ENCODE data around the gene SBNO2.

Gene SBNO2

GRCh38 chr19:1156830-1157615, 17.0 kb downstream of the SBNO2 start:
- Histone ChIP-seq H3K27me3 (ENCODE audit: insufficient read depth, low read depth) (no peaks in the 10 kb centered on the region), H2AFZ (ENCODE audit: low read depth) (no peak overlapping the region), H3K36me3 (ENCODE audit: insufficient read depth) (no peaks in the 10 kb centered on the region), H3K79me2 (ENCODE audit: insufficient read depth, low read depth) (no peaks in the 10 kb centered on the region), H3K4me2 (no peak overlapping the region), H3K4me1 (ENCODE audit: low read depth, poor library complexity, severe bottlenecking) (no peaks in the 10 kb centered on the region), H3K4me3 (IDR thresholded peaks at IDR 0.05; ENCODE audit: insufficient read depth, low read depth, low read length) (no peak overlapping the region), H3K27ac (no peak overlapping the region), H3K9ac (no peak overlapping the region), H4K20me1 (ENCODE audit: insufficient read depth) (no peaks in the 10 kb centered on the region)
- TF ChIP-seq CTCF (conservative IDR thresholded peaks at IDR 0.05; ENCODE audit: low read depth, low read length), result no peak

- Histone ChIP-seq H3K79me2 (ENCODE audit: insufficient read depth, low read depth) (no peaks in the 10 kb centered on the region), H4K20me1 (ENCODE audit: insufficient read depth) (no peaks in the 10 kb centered on the region), H3K27ac (no peak overlapping the region), H3K4me1 (ENCODE audit: low read depth, poor library complexity, severe bottlenecking) (no peaks in the 10 kb centered on the region), H3K36me3 (ENCODE audit: insufficient read depth) (no peaks in the 10 kb centered on the region), H3K4me3 (IDR thresholded peaks at IDR 0.05; ENCODE audit: insufficient read depth, low read depth, low read length) (no peak overlapping the region), H2AFZ (ENCODE audit: low read depth) (no peak overlapping the region), H3K9ac (no peak overlapping the region), H3K27me3 (ENCODE audit: insufficient read depth, low read depth) (no peaks in the 10 kb centered on the region), H3K4me2 (no peak overlapping the region)
- TF ChIP-seq CTCF (conservative IDR thresholded peaks at IDR 0.05; ENCODE audit: low read depth, low read length), result no peak
These were observed 17.7 kb downstream of the SBNO2 start for GRCh38 chr19:1156305-1156801.

GRCh38 chr19:1155352-1156304, 18.4 kb downstream of the SBNO2 start:
- H3K4me2 ChIP-seq, result no peak overlapping the region
- no peaks in the 10 kb centered on the region for H3K79me2 ChIP-seq (ENCODE audit: insufficient read depth, low read depth)
- no peaks in the 10 kb centered on the region for H3K4me1 ChIP-seq (ENCODE audit: low read depth, poor library complexity, severe bottlenecking)
- H3K27ac ChIP-seq, result no peak overlapping the region
- H3K9ac ChIP-seq, result no peak overlapping the region
- H2AFZ ChIP-seq (ENCODE audit: low read depth), result no peak overlapping the region
- H3K36me3 ChIP-seq (ENCODE audit: insufficient read depth), result no peaks in the 10 kb centered on the region
- no peaks in the 10 kb centered on the region for H4K20me1 ChIP-seq (ENCODE audit: insufficient read depth)
- H3K4me3 ChIP-seq (IDR thresholded peaks at IDR 0.05; ENCODE audit: insufficient read depth, low read depth, low read length), result no peak overlapping the region
- no peak for TF ChIP-seq CTCF (conservative IDR thresholded peaks at IDR 0.05; ENCODE audit: low read depth, low read length)
- H3K27me3 ChIP-seq (ENCODE audit: insufficient read depth, low read depth), result no peaks in the 10 kb centered on the region

- no peak for TF ChIP-seq CTCF (conservative IDR thresholded peaks at IDR 0.05; ENCODE audit: low read depth, low read length)
- no peak overlapping the region for H2AFZ ChIP-seq (ENCODE audit: low read depth)
- no peak overlapping the region for H3K27ac ChIP-seq
- H3K4me3 ChIP-seq (IDR thresholded peaks at IDR 0.05; ENCODE audit: insufficient read depth, low read depth, low read length), result no peak overlapping the region
- H3K27me3 ChIP-seq (ENCODE audit: insufficient read depth, low read depth), result no peaks in the 10 kb centered on the region
- no peak overlapping the region for H3K4me2 ChIP-seq
- H3K9ac ChIP-seq, result no peak overlapping the region
- no peaks in the 10 kb centered on the region for H4K20me1 ChIP-seq (ENCODE audit: insufficient read depth)
- no peaks in the 10 kb centered on the region for H3K4me1 ChIP-seq (ENCODE audit: low read depth, poor library complexity, severe bottlenecking)
- H3K36me3 ChIP-seq (ENCODE audit: insufficient read depth), result no peaks in the 10 kb centered on the region
- no peaks in the 10 kb centered on the region for H3K79me2 ChIP-seq (ENCODE audit: insufficient read depth, low read depth)
These were observed 19.2 kb downstream of the SBNO2 start for GRCh38 chr19:1154731-1155351.

Measured in KMS-11 (cell line).